D721Med (cell line): ENCODE results near the gene NECTIN3.

Source experiments
- DNase-seq: peaks from one replicate; pipeline ENCODE4 v3.0.0; 2011; ENCODE audit warnings: low spot score; ENCODE audit not compliant: insufficient read length
- FAIRE-seq: peaks from 2 replicates; lab custom pipeline; 2011; peaks lifted over from hg19 to GRCh38; lab: Jason Lieb, UNC
- CTCF ChIP-seq: IDR thresholded peaks from 2 replicates; pipeline ENCODE4 v1.5.1; 2012; ENCODE audit warnings: mild to moderate bottlenecking, control low read depth; ENCODE audit not compliant: insufficient read depth; ENCODE audit errors: missing control alignments

NECTIN3 gene

GRCh38 chr3:111156517-111156916 lies 84.9 kb downstream of the NECTIN3 start:
- TF ChIP-seq CTCF: no peak
- no peak for DNase-seq
- FAIRE-seq: no peak

- FAIRE-seq (no peak), DNase-seq (no peak)
- no peak for TF ChIP-seq CTCF
Observed at GRCh38 chr3:111159391-111159790, 87.8 kb downstream of the NECTIN3 start.

- TF ChIP-seq CTCF: no peak
- FAIRE-seq (no peak), DNase-seq (no peak)
Observed at GRCh38 chr3:111164621-111165020, 93.0 kb downstream of the NECTIN3 start.

GRCh38 chr3:111165411-111165810 lies 93.8 kb downstream of the NECTIN3 start:
- no peak for TF ChIP-seq CTCF
- DNase-seq (no peak), FAIRE-seq (no peak)

- no peak for TF ChIP-seq CTCF
- FAIRE-seq (no peak), DNase-seq (no peak)
Observed at GRCh38 chr3:111173328-111173900, 101.8 kb downstream of the NECTIN3 start.

- DNase-seq: no peak
- no peak for TF ChIP-seq CTCF
- no peak for FAIRE-seq
Observed at GRCh38 chr3:111173906-111174305, 102.3 kb downstream of the NECTIN3 start.

GRCh38 chr3:111190518-111190917 lies 118.9 kb downstream of the NECTIN3 start:
- FAIRE-seq (no peak), DNase-seq (no peak)
- TF ChIP-seq CTCF: no peak
